Measurements from ENCODE around the gene NKAIN4. TPM values are rescaled to one million over a fixed set of nuclear protein-coding genes. Genes with fewer than 3 reads are reported as not detected.

NKAIN4 gene
- total RNA-seq, 1 donor from 2014 or later, result 16.1 TPM

GRCh38 chr20:63244468-63244867 lies 9.8 kb downstream of the NKAIN4 start:
- Mint-ChIP-seq H3K27ac (no peak overlapping the region), H3K36me3 (no peaks in the 10 kb centered on the region), H3K27me3 (ENCODE audit: low read depth) (peaks cover 4% of the 10 kb centered on the region), H3K9me3 (no peaks in the 10 kb centered on the region), H3K4me3 (no peak overlapping the region), H3K4me1 (no peaks in the 10 kb centered on the region)
- DNase-seq (ENCODE audit: low spot score in 2 of 2, unreplicated experiment in 2 of 2), result no peak
- TF ChIP-seq, protein P1, sequence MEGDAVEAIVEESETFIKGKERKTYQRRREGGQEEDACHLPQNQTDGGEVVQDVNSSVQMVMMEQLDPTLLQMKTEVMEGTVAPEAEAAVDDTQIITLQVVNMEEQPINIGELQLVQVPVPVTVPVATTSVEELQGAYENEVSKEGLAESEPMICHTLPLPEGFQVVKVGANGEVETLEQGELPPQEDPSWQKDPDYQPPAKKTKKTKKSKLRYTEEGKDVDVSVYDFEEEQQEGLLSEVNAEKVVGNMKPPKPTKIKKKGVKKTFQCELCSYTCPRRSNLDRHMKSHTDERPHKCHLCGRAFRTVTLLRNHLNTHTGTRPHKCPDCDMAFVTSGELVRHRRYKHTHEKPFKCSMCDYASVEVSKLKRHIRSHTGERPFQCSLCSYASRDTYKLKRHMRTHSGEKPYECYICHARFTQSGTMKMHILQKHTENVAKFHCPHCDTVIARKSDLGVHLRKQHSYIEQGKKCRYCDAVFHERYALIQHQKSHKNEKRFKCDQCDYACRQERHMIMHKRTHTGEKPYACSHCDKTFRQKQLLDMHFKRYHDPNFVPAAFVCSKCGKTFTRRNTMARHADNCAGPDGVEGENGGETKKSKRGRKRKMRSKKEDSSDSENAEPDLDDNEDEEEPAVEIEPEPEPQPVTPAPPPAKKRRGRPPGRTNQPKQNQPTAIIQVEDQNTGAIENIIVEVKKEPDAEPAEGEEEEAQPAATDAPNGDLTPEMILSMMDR (IDR thresholded peaks at IDR 0.05; ENCODE audit: unreplicated experiment), result no peak

DNA sequence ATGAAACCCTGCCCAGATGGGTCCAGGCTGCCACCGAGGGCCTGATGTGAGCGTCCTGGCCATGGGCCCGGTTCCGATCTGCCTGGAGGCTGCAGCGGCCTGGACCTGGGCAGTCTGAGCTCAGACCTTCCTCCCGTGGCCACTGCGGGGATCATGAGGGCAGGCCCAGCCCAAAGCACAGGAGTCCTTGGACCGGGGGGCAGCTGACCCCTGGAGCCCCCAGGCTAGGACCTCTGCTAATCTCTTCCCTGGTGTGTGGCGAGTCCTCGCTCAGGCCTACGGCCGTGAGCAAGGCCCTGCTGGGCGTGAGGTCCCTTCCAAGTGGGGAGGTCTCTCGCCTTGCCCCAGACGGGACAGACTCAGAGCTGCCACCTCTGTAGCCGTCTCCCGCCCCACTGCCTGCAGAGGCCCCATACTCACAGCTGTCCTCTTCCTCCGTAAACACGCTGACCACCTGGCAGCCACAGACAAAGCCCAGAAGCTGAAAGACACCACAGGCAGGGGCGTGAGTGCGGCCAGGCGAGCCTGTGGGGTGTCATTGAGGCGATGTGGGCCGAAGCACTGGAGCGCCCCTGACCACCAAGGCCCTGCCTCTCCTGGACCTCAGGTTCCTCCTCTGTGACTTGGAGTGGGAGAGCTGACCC lies 10.5 kb downstream of the NKAIN4 start:
- H3K27ac Mint-ChIP-seq, result no peak overlapping the region

GRCh38 chr20:63242736-63243135 lies 11.5 kb downstream of the NKAIN4 start:
- no peak overlapping the region for H3K4me3 Mint-ChIP-seq
- H3K36me3 Mint-ChIP-seq, result no peaks in the 10 kb centered on the region
- TF ChIP-seq, protein P1 (IDR thresholded peaks at IDR 0.05; ENCODE audit: unreplicated experiment), result no peak
- no peaks in the 10 kb centered on the region for H3K27me3 Mint-ChIP-seq (ENCODE audit: low read depth)
- H3K9me3 Mint-ChIP-seq, result no peaks in the 10 kb centered on the region
- no peak overlapping the region for H3K27ac Mint-ChIP-seq
- no peaks in the 10 kb centered on the region for H3K4me1 Mint-ChIP-seq
- no peak for DNase-seq (ENCODE audit: low spot score in 2 of 2, unreplicated experiment in 2 of 2)

More for the DNA sequence above, 10.5 kb downstream of the NKAIN4 start:
- Mint-ChIP-seq H3K4me1 (no peaks in the 10 kb centered on the region), H3K4me3 (no peak overlapping the region), H3K27me3 (ENCODE audit: low read depth) (peaks cover 4% of the 10 kb centered on the region), H3K36me3 (no peaks in the 10 kb centered on the region), H3K9me3 (no peaks in the 10 kb centered on the region)
- no peak for DNase-seq (ENCODE audit: low spot score in 2 of 2, unreplicated experiment in 2 of 2)
- TF ChIP-seq, protein P1 (IDR thresholded peaks at IDR 0.05; ENCODE audit: unreplicated experiment), result no peak

- Mint-ChIP-seq H3K36me3 (no peaks in the 10 kb centered on the region), H3K27ac (no peak overlapping the region), H3K9me3 (no peaks in the 10 kb centered on the region), H3K4me3 (no peak overlapping the region), H3K4me1 (no peaks in the 10 kb centered on the region), H3K27me3 (ENCODE audit: low read depth) (no peaks in the 10 kb centered on the region)
- no peak for DNase-seq (ENCODE audit: low spot score in 2 of 2, unreplicated experiment in 2 of 2)
- TF ChIP-seq, protein P1 (IDR thresholded peaks at IDR 0.05; ENCODE audit: unreplicated experiment), result no peak
These were observed 13.0 kb downstream of the NKAIN4 start for GRCh38 chr20:63241272-63241671.

DNA sequence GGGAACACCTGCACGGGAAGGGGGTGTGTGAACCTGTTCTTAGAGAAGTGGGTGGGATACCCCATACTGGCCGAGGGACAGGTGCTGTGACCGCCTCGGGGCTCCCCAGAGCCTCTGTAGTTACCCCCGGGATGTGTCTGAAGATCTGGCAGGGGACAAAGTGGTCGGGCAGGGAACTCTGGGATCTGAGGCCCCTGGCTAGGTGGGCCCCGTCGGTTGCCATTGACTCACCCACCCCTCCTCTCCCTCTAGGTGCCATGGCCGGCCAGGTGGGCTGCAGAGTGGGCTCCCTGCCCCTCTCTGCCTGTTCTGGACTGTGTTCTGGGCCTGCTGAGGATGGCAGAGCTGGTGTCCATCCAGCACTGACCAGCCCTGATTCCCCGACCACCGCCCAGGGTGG lies 14.3 kb downstream of the NKAIN4 start:
- no peak for DNase-seq (ENCODE audit: low spot score in 2 of 2, unreplicated experiment in 2 of 2)
- no peak overlapping the region for H3K4me3 Mint-ChIP-seq
- no peak overlapping the region for H3K27ac Mint-ChIP-seq
- H3K9me3 Mint-ChIP-seq, result no peaks in the 10 kb centered on the region
- H3K27me3 Mint-ChIP-seq (ENCODE audit: low read depth), result no peaks in the 10 kb centered on the region
- peaks cover 4% of the 10 kb centered on the region for H3K4me1 Mint-ChIP-seq
- TF ChIP-seq, protein P1 (IDR thresholded peaks at IDR 0.05; ENCODE audit: unreplicated experiment), result no peak
- H3K36me3 Mint-ChIP-seq, result no peaks in the 10 kb centered on the region
